GM12878 (cell line): ENCODE results near the gene PHLDA3. TPM values are rescaled to one million over a fixed set of nuclear protein-coding genes. Genes with fewer than 3 reads are reported as not detected.

ENCODE experiments used
- ATAC-seq: fragments of 200-7000 bp; cut with Tn5 transposase; 3 replicates; pipeline ENCODE4 v1.9.1; 2020; ENCODE audit warnings: mild to moderate bottlenecking, moderate library complexity
- BruUV-seq: library from RNA; stranded (reverse); fragments of 400-500 nt; replicated peaks from 2 replicates; lab custom pipeline; 2021; lab: Mats Ljungman, UMichigan
- CTCF ChIA-PET: fragments of 300-600 bp; sonication (Branson Sonifier 250); formaldehyde crosslinking; extraction: SDS; loops from one replicate; lab custom pipeline; 2021; ENCODE audit warnings: inconsistent platforms; lab: Yijun Ruan, JAX
- POLR2A ChIA-PET: fragments of 350-600 bp; formaldehyde crosslinking; extraction: SDS; loops from one replicate; lab custom pipeline; 2021; ENCODE audit warnings: inconsistent platforms; lab: Charles Lee
- RAD21 ChIA-PET: fragments of 300-600 bp; sonication (Branson Sonifier 250); formaldehyde crosslinking; loops from one replicate; lab custom pipeline; 2023; ENCODE audit warnings: antibody characterized with exemption; ENCODE audit not compliant: unreplicated experiment; lab: Charles Lee
- SMC1A ChIA-PET: fragments of 300-600 bp; sonication (Branson Sonifier 250); formaldehyde crosslinking; loops from one replicate; lab custom pipeline; 2023; ENCODE audit not compliant: unreplicated experiment, uncharacterized antibody; lab: Charles Lee
- DNase-seq: peaks from one replicate; pipeline ENCODE4 v3.0.0-alpha.2; 2011; ENCODE audit warnings: low read depth, low spot score
- FAIRE-seq: peaks from 3 replicates; lab custom pipeline; 2011; peaks lifted over from hg19 to GRCh38; lab: Jason Lieb, UNC
- H2AFZ ChIP-seq: 2 replicates; pipeline ENCODE4 v1.6.0; 2011; ENCODE audit warnings: low read depth, low read length, control low read depth; ENCODE audit not compliant: control insufficient read depth
- H3K27ac ChIP-seq: 2 replicates; pipeline ENCODE4 v1.5.1; 2011; ENCODE audit warnings: control low read depth; ENCODE audit not compliant: control insufficient read depth, insufficient read depth
- H3K27me3 ChIP-seq, 2 experiments: replicated peaks in 1 of 2; 2 replicates each; pipeline versions ENCODE4 v1.6.0 to v1.6.1; 2011; ENCODE audit warnings: low read length in 1 of 2; ENCODE audit not compliant: control insufficient read depth in 2 of 2, insufficient read depth in 2 of 2
- H3K36me3 ChIP-seq, 2 experiments: 2 replicates each; pipeline ENCODE4 v1.5.1; 2011; ENCODE audit warnings: low read length in 1 of 2; ENCODE audit not compliant: control insufficient read depth in 2 of 2, insufficient read depth in 2 of 2
- H3K4me1 ChIP-seq: 2 replicates; pipeline ENCODE4 v1.6.1; 2011; ENCODE audit warnings: mild to moderate bottlenecking, low read length, moderate library complexity, mixed read lengths; ENCODE audit not compliant: control insufficient read depth, insufficient read depth
- H3K4me2 ChIP-seq: 2 replicates; pipeline ENCODE4 v1.6.0; 2011; ENCODE audit warnings: control low read depth; ENCODE audit not compliant: control insufficient read depth, insufficient read depth
- H3K4me3 ChIP-seq: fragments of 200-600 bp; sonication (generic); 2 replicates; pipeline ENCODE4 v1.5.1; 2016
- H3K79me2 ChIP-seq: 2 replicates; pipeline ENCODE4 v1.6.0; 2011; ENCODE audit warnings: low read length; ENCODE audit not compliant: control insufficient read depth, insufficient read depth
- H3K9ac ChIP-seq: 2 replicates; pipeline ENCODE4 v1.8.0; 2011; ENCODE audit warnings: low read length, control low read depth, mixed read lengths; ENCODE audit not compliant: control insufficient read depth, insufficient read depth
- H3K9me3 ChIP-seq: replicated peaks from 3 replicates; pipeline ENCODE4 v1.5.1; 2011; ENCODE audit warnings: mild to moderate bottlenecking, low read length; ENCODE audit not compliant: control insufficient read depth, insufficient read depth
- H4K20me1 ChIP-seq: 2 replicates; pipeline ENCODE4 v1.6.0; 2011; ENCODE audit not compliant: control insufficient read depth, insufficient read depth
- ATF7 ChIP-seq: fragments of 450-650 bp; IDR thresholded peaks from 2 replicates; pipeline ENCODE4 v1.6.1; 2016; ENCODE audit warnings: low read depth, mild to moderate bottlenecking
- EED ChIP-seq: sonication (generic); IDR thresholded peaks from 2 replicates; pipeline ENCODE4 v1.6.1; 2016; ENCODE audit warnings: antibody characterized with exemption, low read depth
- HDAC6 ChIP-seq: fragments of 200-600 bp; sonication (generic); IDR thresholded peaks from one replicate; pipeline ENCODE4 v1.8.0; 2017; ENCODE audit warnings: antibody characterized with exemption; ENCODE audit not compliant: unreplicated experiment
- IKZF1 ChIP-seq: fragments of 450-650 bp; conservative IDR thresholded peaks from 2 replicates; pipeline ENCODE4 v1.6.1; 2017; ENCODE audit warnings: antibody characterized with exemption, mild to moderate bottlenecking
- IRF4 ChIP-seq: IDR thresholded peaks from 2 replicates; pipeline ENCODE4 v1.6.1; 2011; ENCODE audit warnings: low read depth, low read length
- MYB ChIP-seq: fragments of 150-350 bp; IDR thresholded peaks from 2 replicates; pipeline ENCODE4 v1.6.1; 2014; ENCODE audit warnings: mild to moderate bottlenecking, low read depth, low read length, borderline replicate concordance
- NBN ChIP-seq: fragments of 450-650 bp; IDR thresholded peaks from 2 replicates; pipeline ENCODE4 v1.6.1; 2016
- NFXL1 ChIP-seq: fragments of 450-650 bp; IDR thresholded peaks from 2 replicates; pipeline ENCODE4 v1.6.1; 2017; ENCODE audit warnings: antibody characterized with exemption, mild to moderate bottlenecking, borderline replicate concordance
- POLR2A ChIP-seq: IDR thresholded peaks from 2 replicates; pipeline ENCODE4 v1.6.1; 2011; ENCODE audit warnings: low read depth, mild to moderate bottlenecking, low read length
- SIX5 ChIP-seq: IDR thresholded peaks from 2 replicates; pipeline ENCODE4 v1.6.1; 2011; ENCODE audit warnings: mild to moderate bottlenecking, low read depth, low read length, moderate library complexity; ENCODE audit not compliant: severe bottlenecking
- SREBF2 ChIP-seq: IDR thresholded peaks from 2 replicates; pipeline ENCODE4 v1.6.1; 2012; ENCODE audit warnings: mild to moderate bottlenecking, low read length
- TBL1XR1 ChIP-seq: IDR thresholded peaks from 2 replicates; pipeline ENCODE4 v1.6.1; 2012; ENCODE audit warnings: low read depth, low read length, improper control_type of control experiment
- ZNF24 ChIP-seq: fragments of 450-650 bp; IDR thresholded peaks from 2 replicates; pipeline ENCODE4 v1.6.1; 2017; ENCODE audit warnings: antibody characterized with exemption, mild to moderate bottlenecking
- WGBS: methylation state at CpG from one replicate; pipeline ENCODE4 v1.1.6; 2016; ENCODE audit warnings: low lambda C conversion rate; ENCODE audit not compliant: insufficient replicate concordance, insufficient coverage; ENCODE audit errors: missing lambda C conversion rate; 5-methylcytosine and 5-hydroxymethylcytosine counted together
- in situ Hi-C: fragments of 300-500 bp; cut with MboI; formaldehyde crosslinking; loops from 9 replicates; pipeline ENCODE4 v1.14.3; 2018; ENCODE audit warnings: mixed read lengths
- intact Hi-C: fragments of 100-400 bp; cut with micrococcal nuclease; formaldehyde crosslinking; loops from one replicate; pipeline ENCODE4 v1.14.2; 2022; ENCODE audit not compliant: unreplicated experiment
- polyA plus RNA-seq, 11 experiments: library from polyadenylated mRNA; depleted of rRNA in 4 of 11; unstranded in 6 of 11; stranded (reverse) in 5 of 11; fragments of >200 nt; fragmentation: Nextera tagmentation in 4 of 11; fragmentation: Illumina TruSeq in 1 of 11; extraction: Ambion mirVana in 4 of 11; extraction: Trizol in 1 of 11; gene quantifications; 1 replicate in 1 of 11; 2 replicates in 10 of 11; pipeline versions ENCODE4 v1.2.1 to v1.2.3, GENCODE V29; 2011 to 2016; ENCODE audit warnings: inconsistent platforms in 2 of 11, missing spikeins in 2 of 11, low read depth in 1 of 11
- total RNA-seq, 4 experiments: library from RNA; depleted of rRNA in 3 of 4; stranded (reverse); fragments of >200 nt in 3 of 4; fragmentation: Illumina TruSeq in 1 of 4; extraction: Trizol in 1 of 4; gene quantifications; 2 replicates each; pipeline versions ENCODE4 v1.2.1 to v1.2.3, GENCODE V29; 2013 to 2021
- TF ChIP-seq, protein P1 (sequence below): fragments of 450-650 bp; formaldehyde crosslinking; IDR thresholded peaks from 2 replicates; pipeline ENCODE4 v1.4.0; 2022; ENCODE audit warnings: mild to moderate bottlenecking, moderate library complexity
- TF ChIP-seq, protein P2 (sequence below): fragments of 450-650 bp; IDR thresholded peaks from 2 replicates; pipeline ENCODE4 v1.6.1; 2014; ENCODE audit warnings: mild to moderate bottlenecking

The PHLDA3 gene
- total and polyA plus RNA-seq, 10 of the 15 experiments (the other 5 are each of a cell fraction or from before 2014, with no cell fraction given), result 0.60 to 57.4 (median 21.8) TPM

- POLR2A ChIA-PET, result interaction anchor here (0.5 to 1.4 kb wide), 2 partner anchors 37 to 560 kb away, joined by 4 to 7 read pairs; no protein-coding TSS in a partner anchor
- intact Hi-C loops, result no loop called here
- in situ Hi-C loops, result loop anchor here (5.0 kb wide), 1 partner anchor 68 kb away; no protein-coding TSS in a partner anchor
Measured at GRCh38 chr1:201444792-201445191, 24.2 kb downstream of the PHLDA3 start.

DNA sequence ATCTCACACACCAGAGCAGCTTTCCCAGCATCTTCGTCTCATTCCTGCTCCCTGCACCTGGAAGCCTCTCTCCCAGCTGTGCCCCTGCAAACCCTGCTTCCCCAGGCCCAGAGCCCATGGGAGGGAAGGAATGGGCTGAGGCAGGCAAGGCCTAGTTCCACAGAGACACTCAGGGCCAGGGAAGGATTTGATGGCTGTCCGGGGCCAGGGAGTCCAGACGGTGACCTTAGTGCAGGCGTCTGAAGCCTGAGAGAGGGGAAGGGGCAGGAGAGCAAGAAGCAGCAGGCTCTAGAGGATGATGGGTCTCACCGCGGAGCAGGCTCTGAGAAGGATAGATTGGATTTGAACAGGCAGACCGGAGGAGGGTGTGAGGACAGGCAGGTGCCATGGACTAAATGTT, 25.2 kb downstream of the PHLDA3 start:
- Histone ChIP-seq H3K79me2 (no peaks in the 10 kb centered on the region), H2AFZ (no peak overlapping the region), H3K36me3 (no peaks in the 10 kb centered on the region), H3K4me3 (no peak overlapping the region), H3K4me1 (peaks cover 5% of the 10 kb centered on the region), H3K9ac (no peak overlapping the region), H3K27ac (no peak overlapping the region), H4K20me1 (no peaks in the 10 kb centered on the region), H3K4me2 (no peak overlapping the region), H3K27me3 (no peaks in the 10 kb centered on the region), H3K9me3 (no peaks in the 10 kb centered on the region; the same call in 2 of the 3 replicates)
- no TSS peak for BruUV-seq
- 55% methylated on average over 7 of the region's 7 CpGs for WGBS
- in situ Hi-C loops, result no loop called here
- ChIA-PET RAD21 (interaction anchor here (1.0 to 1.5 kb wide), 2 partner anchors 10 to 38 kb away, joined by 3 to 6 read pairs; no protein-coding TSS in a partner anchor), SMC1A (no interaction called here), CTCF (interaction anchor here (1.7 to 16.5 kb wide), 4 partner anchors 8 to 71 kb away, joined by 11 to 455 read pairs (median 229); partner anchors contain the start of gene PHLDA3), POLR2A (interaction anchor here (1.4 kb wide), 1 partner anchor 38 kb away, joined by 4 read pairs; no protein-coding TSS in a partner anchor)
- intact Hi-C loops, result no loop called here
- FAIRE-seq (no peak), DNase-seq (no peak), ATAC-seq (no peak)
- TF ChIP-seq SREBF2 (no peak), NFXL1 (no peak), POLR2A (no peak), IRF4 (no peak), EED (no peak), TBL1XR1 (no peak)
- TF ChIP-seq, protein P1, sequence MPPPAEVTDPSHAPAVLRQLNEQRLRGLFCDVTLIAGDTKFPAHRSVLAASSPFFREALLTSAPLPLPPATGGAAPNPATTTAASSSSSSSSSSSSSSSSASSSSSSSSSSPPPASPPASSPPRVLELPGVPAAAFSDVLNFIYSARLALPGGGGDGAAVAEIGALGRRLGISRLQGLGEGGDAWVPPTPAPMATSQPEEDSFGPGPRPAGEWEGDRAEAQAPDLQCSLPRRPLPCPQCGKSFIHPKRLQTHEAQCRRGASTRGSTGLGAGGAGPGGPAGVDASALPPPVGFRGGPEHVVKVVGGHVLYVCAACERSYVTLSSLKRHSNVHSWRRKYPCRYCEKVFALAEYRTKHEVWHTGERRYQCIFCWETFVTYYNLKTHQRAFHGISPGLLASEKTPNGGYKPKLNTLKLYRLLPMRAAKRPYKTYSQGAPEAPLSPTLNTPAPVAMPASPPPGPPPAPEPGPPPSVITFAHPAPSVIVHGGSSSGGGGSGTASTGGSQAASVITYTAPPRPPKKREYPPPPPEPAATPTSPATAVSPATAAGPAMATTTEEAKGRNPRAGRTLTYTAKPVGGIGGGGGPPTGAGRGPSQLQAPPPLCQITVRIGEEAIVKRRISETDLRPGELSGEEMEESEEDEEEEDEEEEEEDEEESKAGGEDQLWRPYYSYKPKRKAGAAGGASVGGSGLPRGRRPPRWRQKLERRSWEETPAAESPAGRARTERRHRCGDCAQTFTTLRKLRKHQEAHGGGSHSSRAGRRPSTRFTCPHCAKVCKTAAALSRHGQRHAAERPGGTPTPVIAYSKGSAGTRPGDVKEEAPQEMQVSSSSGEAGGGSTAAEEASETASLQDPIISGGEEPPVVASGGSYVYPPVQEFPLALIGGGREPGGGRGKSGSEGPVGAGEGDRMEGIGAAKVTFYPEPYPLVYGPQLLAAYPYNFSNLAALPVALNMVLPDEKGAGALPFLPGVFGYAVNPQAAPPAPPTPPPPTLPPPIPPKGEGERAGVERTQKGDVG (CRISPR knock-in tag), result no peak

More at GRCh38 chr1:201444792-201445191, 24.2 kb downstream of the PHLDA3 start:
- BruUV-seq, result no TSS peak
- Histone ChIP-seq H3K9ac (no peak overlapping the region), H4K20me1 (no peaks in the 10 kb centered on the region)
- TF ChIP-seq ATF7, result peak; percentile 90
- TF ChIP-seq IKZF1, result peak; percentile 33; the same call in 1 of the 2 replicates
- no peak for TF ChIP-seq ZNF24
- no peak for TF ChIP-seq SIX5
- TF ChIP-seq MYB, result no peak
- TF ChIP-seq, protein P2, sequence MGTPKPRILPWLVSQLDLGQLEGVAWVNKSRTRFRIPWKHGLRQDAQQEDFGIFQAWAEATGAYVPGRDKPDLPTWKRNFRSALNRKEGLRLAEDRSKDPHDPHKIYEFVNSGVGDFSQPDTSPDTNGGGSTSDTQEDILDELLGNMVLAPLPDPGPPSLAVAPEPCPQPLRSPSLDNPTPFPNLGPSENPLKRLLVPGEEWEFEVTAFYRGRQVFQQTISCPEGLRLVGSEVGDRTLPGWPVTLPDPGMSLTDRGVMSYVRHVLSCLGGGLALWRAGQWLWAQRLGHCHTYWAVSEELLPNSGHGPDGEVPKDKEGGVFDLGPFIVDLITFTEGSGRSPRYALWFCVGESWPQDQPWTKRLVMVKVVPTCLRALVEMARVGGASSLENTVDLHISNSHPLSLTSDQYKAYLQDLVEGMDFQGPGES, result no peak
- TF ChIP-seq HDAC6, result no peak
- no peak for TF ChIP-seq NBN
- TF ChIP-seq, all 136 proteins: peak for 2
- Histone ChIP-seq H3K4me2 (no peak overlapping the region), H3K4me3 (no peak overlapping the region), H2AFZ (no peak overlapping the region), H3K27me3 (no peaks in the 10 kb centered on the region), H3K79me2 (no peaks in the 10 kb centered on the region), H3K27ac (no peak overlapping the region), H3K9me3 (no peaks in the 10 kb centered on the region; the same call in 2 of the 3 replicates), H3K4me1 (peaks cover 5% of the 10 kb centered on the region), H3K36me3 (no peaks in the 10 kb centered on the region)
- no peak for DNase-seq
- ChIA-PET SMC1A (interaction anchor here (1.2 to 8.5 kb wide), 3 partner anchors 12 to 69 kb away, joined by 3 to 182 read pairs (median 103); no protein-coding TSS in a partner anchor), CTCF (interaction anchor here (1.3 to 16.5 kb wide), 5 partner anchors 9 to 70 kb away, joined by 5 to 455 read pairs (median 149); partner anchors contain the start of gene PHLDA3), RAD21 (interaction anchor here (0.6 to 13.7 kb wide), 4 partner anchors 9 to 68 kb away, joined by 3 to 301 read pairs (median 92); no protein-coding TSS in a partner anchor)
- FAIRE-seq, result no peak
- ATAC-seq, result no peak
- 29% methylated on average over 4 of the region's 4 CpGs for WGBS
